Measurements from ENCODE around the gene GPRASP3.

GRCh38 chrX:102745857-102746584 lies 25.5 kb downstream of the GPRASP3 start:
- TF ChIP-seq POLR2A (IDR thresholded peaks at IDR 0.05): no peak
- TF ChIP-seq, protein P1, sequence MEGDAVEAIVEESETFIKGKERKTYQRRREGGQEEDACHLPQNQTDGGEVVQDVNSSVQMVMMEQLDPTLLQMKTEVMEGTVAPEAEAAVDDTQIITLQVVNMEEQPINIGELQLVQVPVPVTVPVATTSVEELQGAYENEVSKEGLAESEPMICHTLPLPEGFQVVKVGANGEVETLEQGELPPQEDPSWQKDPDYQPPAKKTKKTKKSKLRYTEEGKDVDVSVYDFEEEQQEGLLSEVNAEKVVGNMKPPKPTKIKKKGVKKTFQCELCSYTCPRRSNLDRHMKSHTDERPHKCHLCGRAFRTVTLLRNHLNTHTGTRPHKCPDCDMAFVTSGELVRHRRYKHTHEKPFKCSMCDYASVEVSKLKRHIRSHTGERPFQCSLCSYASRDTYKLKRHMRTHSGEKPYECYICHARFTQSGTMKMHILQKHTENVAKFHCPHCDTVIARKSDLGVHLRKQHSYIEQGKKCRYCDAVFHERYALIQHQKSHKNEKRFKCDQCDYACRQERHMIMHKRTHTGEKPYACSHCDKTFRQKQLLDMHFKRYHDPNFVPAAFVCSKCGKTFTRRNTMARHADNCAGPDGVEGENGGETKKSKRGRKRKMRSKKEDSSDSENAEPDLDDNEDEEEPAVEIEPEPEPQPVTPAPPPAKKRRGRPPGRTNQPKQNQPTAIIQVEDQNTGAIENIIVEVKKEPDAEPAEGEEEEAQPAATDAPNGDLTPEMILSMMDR (IDR thresholded peaks at IDR 0.05): no peak
